ENCODE results near the gene PDXP.

- TF ChIP-seq GATA2 (IDR thresholded peaks at IDR 0.05; ENCODE audit: insufficient read depth, insufficient read length, low read depth, low read length) (no peak), POLR2AphosphoS5 (IDR thresholded peaks at IDR 0.05; ENCODE audit: insufficient read depth, low read depth, low read length) (no peak), POLR2A (IDR thresholded peaks at IDR 0.05; ENCODE audit: low read depth, low read length) (no peak), MYC (IDR thresholded peaks at IDR 0.05; ENCODE audit: low read depth, low read length) (no peak), JUN (IDR thresholded peaks at IDR 0.05; ENCODE audit: borderline replicate concordance, insufficient read depth, insufficient read length, low read depth) (no peak)
- TF ChIP-seq, protein P1, sequence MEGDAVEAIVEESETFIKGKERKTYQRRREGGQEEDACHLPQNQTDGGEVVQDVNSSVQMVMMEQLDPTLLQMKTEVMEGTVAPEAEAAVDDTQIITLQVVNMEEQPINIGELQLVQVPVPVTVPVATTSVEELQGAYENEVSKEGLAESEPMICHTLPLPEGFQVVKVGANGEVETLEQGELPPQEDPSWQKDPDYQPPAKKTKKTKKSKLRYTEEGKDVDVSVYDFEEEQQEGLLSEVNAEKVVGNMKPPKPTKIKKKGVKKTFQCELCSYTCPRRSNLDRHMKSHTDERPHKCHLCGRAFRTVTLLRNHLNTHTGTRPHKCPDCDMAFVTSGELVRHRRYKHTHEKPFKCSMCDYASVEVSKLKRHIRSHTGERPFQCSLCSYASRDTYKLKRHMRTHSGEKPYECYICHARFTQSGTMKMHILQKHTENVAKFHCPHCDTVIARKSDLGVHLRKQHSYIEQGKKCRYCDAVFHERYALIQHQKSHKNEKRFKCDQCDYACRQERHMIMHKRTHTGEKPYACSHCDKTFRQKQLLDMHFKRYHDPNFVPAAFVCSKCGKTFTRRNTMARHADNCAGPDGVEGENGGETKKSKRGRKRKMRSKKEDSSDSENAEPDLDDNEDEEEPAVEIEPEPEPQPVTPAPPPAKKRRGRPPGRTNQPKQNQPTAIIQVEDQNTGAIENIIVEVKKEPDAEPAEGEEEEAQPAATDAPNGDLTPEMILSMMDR (IDR thresholded peaks at IDR 0.05; ENCODE audit: extremely low read depth in 1 of 2, insufficient read depth in 1 of 2, low read depth in 1 of 2, low read length in 2 of 2), result no peak
- TF ChIP-seq, protein P2, sequence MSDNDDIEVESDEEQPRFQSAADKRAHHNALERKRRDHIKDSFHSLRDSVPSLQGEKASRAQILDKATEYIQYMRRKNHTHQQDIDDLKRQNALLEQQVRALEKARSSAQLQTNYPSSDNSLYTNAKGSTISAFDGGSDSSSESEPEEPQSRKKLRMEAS (IDR thresholded peaks at IDR 0.05; ENCODE audit: insufficient read depth, insufficient read length), result no peak
Measured at GRCh38 chr22:37679670-37680069, 21.1 kb downstream of the PDXP start.

All from endothelial cell of umbilical vein (primary cell).